GM19372 (cell line): ENCODE data around the gene FMN1.

Experiments
- ATAC-seq: cut with Tn5 transposase; IDR thresholded peaks from one replicate; pipeline ENCODE4 v1.9.1; 2021; ENCODE audit warnings: mild to moderate bottlenecking, low read depth, moderate library complexity; ENCODE audit not compliant: unreplicated experiment

Gene FMN1

DNA sequence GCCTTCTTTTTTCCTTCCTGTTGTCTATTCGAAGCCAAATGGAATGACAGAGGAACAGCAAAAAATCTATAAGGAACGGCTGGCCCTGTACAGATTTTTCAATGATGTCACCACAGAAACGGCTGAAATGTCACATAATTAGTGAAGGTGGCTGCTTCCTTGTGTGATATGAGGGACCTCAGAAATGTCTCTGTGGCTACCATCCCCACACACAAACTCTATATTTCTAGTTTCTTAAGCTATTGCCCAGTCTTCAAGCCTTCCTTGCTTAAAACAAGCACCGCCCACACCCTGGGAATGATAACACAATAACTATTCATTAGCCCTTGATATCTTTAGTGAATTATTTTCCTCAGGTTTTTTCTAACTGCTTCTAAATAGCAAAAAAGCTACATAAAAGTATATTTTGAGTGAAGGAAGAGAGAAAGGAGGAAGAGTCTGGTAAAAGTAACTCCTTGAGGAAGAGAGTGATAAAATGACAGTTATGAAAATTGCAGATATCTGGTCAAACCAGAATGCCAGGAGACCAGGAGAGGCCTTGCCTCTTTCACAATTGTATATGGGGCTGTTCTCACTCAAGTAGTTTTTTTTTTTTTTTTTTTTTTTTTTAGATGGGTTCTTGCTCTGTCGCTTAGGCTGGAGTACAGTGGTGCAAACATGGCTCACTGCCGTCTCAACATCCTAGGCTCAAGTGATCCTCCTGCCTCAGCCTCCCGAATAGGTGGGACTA, 38.7 kb downstream of the FMN1 start:
- ATAC-seq, result no peak

DNA sequence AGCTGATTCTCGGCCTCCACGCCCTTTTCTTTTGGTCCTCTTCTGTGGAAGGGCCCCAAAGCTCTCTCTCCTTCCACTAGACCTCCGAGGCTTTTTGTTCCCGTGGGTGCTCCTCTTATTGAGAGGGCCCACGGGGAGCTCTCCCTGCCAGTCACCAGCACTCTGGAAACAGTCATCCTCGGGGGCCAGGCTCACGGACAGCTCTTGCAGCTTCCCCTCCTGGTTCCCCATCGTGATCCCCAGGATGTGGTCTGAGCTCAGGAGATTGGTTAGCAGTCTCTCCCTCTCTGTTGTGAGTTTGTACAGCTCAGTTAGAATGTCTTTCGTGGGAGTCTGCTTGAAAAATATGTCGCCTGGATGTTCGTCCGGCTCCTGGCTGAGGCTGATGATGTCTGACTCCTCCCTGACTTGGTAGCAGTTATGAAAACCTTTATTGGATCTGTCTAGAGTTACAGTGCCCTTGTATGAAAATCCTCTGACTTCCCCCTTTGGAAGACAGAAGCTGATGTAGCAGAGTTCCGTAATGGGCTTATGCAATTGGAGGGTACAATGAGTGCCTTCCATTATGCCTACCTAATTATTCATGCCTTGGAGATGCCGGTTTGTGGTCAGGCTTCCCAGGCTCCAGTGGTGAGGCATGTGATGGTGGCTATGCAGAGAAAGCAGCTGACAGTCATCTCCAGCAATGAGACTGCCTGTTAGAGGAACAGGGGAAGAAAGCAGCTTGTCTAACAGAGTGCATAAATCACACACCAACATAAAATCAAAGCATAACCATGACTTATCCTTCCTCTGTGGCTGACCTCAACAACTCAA, 40.0 kb downstream of the FMN1 start:
- ATAC-seq, result no peak

DNA sequence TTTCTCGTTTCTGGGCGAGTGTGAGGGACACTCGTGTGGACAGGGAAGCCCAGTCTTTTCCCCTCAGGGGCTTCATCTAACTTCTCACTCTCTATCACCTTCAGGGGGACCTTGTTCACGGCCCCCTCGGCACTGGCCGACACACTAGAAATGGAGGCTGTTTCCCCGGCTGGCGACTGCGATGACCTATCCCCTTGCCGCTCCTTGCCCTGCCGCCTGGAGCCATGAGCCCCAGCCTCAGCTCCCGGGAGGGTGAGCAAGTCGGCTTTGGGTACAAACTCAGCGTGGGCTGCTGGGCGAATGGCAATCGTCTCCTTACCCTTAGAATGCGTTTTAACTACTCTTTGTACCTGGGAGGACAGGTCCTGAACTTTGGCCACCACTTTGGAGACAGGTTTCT, 41.0 kb downstream of the FMN1 start:
- ATAC-seq, result no peak

DNA sequence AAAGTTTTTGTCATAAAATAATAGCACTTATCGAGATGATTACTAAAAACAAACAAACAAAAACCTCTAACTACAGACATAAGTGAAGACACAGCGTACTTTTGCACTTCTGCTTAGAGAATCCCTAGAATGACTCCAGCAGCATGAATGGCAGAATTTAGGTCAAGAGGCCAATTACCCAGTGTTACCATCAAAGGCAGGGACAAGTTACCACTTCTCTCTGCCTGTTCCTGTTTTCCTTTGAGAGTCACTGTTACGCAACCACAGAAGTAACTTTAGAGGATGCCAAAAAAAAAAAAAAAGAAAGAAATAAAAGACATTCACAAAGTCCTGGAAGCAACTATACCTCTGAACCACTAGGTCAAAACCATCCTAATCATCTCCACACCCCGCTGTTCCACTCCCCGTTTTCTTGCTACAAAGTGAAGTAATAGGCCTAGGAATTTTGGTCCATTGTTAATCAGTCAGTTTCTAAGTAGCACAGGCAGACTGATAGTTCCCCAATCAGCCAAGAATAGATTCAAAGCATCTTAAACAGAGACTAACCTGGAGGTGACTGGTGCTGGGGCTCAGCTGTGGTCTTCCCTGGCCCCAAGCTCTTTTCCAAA, 41.9 kb downstream of the FMN1 start:
- no peak for ATAC-seq

DNA sequence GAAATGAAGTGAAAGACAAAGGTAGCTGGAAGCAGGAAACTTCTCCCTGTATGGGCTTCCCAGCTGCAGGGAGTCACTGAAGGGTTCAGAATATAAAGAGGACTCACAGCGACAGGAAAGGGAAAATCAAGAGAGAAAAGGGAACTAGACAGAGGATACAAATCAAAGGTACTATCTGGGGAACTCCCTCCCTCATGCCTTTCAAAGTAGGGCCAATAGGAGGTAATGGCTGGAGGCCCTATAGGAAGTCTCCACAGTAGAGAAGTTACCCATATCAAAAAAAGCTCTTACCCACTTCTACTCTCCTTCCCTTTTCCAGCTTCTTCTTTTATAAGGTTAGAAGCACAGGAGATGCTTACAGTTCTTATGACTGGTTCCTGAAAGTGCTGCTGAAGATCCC, 43.5 kb downstream of the FMN1 start:
- ATAC-seq, result no peak

DNA sequence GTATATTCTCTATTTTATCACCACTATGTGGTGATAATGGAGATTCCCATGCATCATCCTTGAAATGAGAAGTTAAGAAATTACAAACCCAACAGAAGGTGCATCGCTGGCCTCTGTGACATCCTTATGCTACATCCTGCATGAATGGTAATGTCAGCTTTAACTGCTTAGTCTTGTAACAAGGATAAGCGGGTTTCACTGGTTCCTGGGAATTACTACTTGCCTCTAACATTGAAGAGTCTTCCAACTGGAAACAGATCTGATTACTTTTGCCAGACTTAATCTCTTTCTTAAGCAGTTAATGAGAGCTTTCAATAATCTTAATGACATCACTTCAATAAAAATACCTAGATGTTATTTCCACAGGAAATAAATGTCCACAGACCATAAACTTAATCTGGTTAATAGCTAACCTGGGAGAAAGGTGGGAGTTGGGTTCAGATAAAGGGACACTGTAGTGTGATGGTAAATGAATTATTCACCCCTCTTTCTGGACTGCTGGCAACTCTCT, 44.0 kb downstream of the FMN1 start:
- no peak for ATAC-seq

DNA sequence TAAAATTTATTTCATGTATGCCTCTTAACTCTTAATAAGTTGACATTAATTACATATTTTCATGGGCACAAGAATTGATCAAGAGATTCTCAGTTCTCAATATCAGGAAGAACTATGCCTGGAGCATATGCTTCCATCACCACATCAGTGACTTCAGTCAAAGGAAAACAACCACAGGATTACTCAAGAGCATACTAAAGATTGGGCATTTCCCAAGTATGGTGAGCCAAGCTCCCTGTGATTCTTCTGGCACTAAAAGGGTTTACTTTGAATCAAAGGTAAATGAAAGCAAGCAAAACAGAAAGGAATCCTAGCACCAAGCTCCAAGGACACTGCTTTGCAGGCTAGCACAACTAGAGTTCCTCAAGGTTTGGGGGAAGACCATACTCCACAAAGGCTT, 44.6 kb downstream of the FMN1 start:
- no peak for ATAC-seq

DNA sequence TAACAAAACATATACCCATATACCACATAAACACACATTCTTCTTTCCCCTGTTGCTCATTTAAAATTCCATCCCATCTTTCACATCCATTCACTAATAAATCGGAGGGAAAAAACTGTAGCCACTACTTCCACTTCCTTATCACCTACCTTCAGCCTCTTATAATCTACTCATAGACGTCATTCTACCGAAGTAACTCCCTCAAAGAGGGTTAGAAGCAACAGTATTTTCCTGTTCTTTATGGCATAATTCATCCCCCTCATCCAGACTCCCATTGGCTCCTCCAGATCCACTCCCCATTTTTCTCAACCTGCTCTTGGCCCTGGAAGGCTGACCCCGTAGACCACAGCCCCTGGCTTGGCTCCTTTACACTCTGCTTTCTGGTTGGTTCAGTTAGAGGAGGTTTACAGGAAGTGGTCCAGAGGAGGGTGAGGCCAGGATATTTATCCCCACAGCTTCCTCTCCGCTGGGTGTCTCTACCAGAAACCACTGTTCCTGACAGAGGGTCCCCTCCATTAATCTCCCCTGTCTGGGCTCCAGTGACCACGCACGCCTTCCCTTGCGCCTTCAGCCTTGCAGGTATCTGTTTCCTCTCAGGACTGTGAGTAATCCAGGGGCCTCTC, 46.3 kb downstream of the FMN1 start:
- ATAC-seq, result no peak

DNA sequence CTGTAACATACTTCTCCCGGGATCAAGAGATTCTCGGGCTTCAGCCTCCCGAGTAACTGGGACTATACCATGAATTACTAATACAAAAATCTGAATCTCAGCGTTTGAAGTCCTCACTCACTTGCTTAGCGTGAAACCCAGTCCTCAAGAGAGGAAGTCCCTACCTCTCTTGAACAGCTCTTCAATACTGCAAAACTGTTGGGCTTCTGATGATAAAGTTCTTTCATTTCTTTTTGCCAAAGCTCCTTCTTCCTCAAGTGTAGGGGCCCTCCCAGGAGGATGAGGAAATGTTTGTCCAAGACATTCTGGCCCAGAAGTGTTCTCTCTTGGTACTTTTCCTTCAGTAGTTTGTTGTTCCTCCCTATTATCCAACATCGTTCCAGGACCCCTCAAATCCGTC, 48.5 kb downstream of the FMN1 start:
- ATAC-seq, result no peak

DNA sequence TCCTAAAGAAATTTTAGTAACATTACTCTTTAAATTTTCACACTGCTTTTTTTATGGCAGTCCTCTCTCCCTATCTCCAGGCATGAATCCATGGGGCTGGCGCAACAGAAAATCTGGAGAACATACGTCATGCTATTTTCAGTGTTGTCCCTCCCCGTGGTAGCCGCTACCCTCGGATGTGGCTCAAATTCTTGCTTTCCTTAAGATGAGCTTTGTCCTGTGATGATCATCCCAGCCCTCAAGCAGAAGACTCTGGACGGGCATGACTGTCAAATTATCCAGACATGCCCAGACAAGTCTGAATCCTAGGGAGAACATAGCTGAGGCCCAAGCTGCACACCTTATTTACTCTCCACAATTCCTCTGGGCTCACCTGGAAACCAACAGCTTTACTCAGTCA, 49.1 kb downstream of the FMN1 start:
- ATAC-seq, result no peak

DNA sequence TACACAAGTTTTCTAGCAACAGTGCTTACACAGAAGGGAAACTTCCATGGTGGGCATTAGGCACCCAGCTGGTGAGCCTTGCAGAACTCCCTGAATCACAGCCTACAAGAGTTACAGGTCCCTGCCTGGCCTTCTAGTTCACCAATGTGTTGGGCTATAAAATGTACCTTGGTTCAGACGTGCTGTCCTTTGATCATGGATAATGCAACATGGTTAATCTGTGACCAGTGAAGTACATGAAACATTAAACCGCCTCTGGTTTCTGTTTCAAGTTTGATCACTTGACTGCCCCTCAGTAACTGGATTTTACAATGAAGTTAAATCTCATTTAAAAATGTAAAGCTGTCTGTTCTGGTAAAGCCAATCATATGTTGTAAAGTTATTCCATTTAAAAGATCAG, 51.8 kb downstream of the FMN1 start:
- peak; percentile 75 for ATAC-seq

DNA sequence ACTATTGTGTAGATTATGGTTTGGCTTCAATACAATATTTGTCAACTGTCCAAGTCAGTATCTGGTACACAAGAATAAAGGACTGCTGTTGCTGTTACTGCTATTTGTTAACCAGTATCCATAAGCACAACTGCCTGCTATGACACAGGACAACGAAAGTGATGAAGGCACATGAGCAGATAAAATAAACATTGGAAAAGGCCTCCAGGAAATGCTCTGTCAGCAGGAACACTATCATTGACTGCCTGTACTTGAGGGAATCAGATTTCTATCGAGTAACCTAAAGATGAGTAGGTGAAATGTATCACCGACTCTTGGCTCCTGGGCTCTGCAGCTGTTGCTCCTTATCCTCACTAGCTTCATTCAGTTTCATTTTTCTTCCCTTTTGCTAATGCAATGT, 56.5 kb downstream of the FMN1 start:
- ATAC-seq, result no peak

DNA sequence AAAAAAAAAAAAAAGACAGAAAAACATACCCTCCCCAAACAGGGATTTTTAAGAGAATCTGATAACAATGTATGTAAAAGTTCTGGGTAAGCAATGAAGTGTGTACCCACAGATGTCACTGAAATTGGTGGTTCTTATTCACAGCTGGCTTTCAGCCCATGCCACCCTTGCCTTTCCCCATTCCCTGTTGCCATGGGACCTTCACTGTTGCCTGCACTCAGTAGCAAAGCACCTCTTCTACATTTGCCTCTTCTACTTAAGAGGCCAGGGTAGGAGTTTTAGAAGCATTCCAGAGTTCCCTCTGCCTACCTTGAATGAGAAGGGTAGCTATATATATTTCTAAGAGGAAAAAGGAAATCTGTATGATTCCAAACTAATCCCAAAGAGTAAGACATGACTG, 57.4 kb downstream of the FMN1 start:
- ATAC-seq, result no peak

DNA sequence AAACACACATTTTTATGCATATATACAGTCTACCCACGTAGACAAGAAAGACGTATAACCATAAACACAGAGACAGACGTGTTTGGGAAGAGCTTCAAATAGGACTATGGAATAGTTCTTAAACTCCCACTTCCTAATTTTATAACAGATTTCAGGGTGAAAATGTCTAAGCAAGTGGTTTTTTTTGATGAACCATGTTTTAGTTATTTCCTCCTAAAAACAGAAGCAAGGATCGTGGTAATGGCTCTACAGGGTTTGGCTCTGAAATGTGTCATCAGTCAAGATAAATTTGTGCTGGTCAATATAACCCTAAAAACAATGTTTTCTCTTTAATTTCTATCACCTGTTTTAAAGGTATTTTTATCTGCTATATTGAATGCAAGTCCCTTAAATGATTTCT, 58.2 kb downstream of the FMN1 start:
- no peak for ATAC-seq

DNA sequence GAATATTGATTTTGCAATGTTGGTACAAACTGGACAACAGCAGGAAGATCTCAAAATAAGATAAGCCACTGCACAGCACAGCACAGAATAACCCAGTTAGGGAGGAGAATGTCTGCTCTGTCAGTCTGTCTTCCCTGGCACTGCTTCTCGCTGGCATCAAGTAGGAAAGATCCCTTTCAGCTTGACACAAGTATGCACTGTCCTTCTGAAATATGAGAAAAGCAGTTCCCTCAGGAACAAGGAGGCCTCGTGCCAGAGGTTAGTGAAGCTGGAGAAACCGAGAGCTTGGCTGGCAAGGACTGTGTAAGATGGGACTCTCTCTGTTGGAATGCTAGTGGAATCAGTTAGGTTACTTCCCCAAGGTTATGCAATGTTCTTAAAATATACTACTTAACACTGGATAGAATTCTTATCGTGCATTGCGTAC, 59.1 kb downstream of the FMN1 start:
- ATAC-seq, result no peak

DNA sequence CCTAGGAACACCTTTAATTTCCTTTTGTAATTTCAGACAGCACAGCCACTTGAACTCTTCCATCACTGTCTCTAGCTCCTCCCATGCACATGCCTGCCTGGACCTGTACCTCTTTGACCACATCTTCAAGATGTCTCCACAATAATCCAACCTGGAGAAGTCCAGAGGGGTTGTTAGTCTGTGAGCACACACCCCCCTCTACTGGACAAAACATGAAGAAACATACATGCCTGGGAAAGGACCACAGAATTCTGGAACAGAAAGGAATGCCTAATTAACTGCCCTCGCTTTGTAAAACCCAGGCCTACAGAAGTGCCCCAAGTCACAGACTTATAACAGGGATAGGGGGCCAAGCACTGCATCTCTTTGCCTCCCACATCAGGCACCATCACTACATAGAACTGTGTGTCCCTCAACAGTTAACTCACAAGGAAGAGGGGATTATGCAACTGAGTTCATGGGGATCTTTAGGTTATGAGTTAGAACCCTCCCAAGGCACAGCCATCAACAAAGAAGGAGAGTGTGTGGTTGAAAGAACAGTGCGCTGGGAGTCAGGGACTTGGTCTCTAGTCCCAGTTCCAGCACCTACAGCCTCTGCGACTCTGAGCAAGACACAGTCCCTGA, 61.7 kb downstream of the FMN1 start:
- no peak for ATAC-seq

DNA sequence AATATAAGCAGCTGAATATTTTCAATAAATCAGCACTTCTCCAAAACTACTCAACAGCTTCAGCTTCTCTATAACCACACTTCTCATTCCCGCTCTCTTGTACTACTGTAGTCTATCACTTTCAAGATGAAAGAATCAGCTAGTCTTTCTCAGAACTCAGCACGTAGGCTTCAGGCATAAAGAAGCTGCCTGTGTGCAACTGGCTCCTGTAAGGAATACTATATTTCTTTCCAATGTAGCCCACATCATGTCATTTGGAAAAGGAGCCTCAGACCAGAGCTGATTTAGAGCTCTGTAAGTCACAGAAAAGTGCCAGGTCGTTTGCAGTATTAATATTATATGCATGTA, 62.3 kb downstream of the FMN1 start:
- no peak for ATAC-seq

DNA sequence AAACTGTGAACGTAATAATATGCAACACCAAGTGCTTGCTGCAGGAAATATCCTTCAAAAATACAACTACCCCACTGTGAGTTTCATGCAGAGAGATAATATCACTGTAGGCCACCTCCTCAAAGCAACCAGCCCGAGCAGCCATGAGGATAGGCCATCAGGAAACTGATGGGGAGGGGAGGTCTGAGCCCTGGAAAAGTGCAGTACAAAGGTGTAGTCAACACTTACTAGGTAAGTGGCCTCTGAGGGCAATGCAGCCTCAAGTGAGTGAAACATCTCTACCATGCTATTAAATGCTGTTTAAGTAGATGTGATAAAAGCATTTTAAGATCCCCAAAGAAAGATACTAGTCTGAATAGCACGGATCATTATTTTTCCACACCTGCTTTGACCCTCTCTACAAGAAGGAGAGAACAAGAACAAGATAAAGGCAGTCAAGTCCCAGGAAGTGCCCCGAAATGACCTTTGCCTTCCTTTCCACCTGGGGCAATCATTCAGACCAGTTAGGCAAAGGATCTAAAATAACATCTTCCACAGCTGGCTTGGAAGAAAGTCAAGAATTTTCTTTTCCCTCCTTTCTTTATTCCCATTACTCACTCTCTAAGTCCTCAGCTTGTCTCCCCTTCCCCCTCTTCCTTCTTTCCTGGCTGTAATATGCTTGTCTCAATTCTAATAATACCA, 62.8 kb downstream of the FMN1 start:
- ATAC-seq, result no peak

DNA sequence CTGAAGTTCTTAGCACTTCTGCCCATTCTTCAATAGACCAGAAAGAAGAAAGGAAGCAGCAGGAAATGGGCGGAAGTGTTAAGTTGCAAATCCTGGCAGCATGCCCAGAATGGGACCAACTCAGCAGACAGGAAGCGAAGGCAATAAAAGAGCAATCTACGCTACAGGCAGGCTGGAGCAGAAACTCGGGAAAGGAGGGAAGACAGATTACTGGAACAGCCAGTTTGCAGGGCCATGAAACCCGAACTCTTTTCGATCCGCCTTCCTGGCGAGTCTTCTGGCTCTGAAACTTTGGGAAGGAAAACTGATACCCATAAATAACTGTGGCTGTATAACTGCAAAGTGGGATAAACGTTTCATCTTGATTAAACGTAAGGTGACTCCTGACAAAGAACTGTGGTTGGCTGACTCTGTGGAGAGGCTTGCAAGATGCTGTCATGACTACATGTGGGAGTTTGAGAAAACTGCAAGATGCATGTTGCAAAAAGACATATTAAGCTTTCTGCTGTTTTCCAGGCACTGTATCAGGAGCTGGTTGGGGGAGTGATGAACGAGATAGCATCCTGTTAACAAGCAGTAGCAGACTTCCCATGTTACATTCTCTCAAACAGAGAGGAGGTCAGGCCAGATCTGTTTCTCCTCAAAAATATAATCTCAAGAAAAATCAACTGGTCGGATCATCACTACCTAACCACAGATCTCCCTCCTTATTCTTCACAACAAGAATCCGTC, 67.8 kb downstream of the FMN1 start:
- ATAC-seq, result no peak
